H1 (cell line): ENCODE results near the gene DCAF4L1. TPM values are rescaled to one million over a fixed set of nuclear protein-coding genes. Genes with fewer than 3 reads are reported as not detected.

Experiments used
- BCL11A ChIP-seq, 2 experiments: IDR thresholded peaks; one replicate each; pipeline ENCODE4 v1.6.1; 2011; ENCODE audit warnings: low read depth in 2 of 2, low read length in 2 of 2, mild to moderate bottlenecking in 2 of 2
- CTCF ChIP-seq, 3 experiments: IDR thresholded peaks; 1 replicate in 2 of 3; 2 replicates in 1 of 3; pipeline versions ENCODE4 v1.5.1 to v1.6.1; 2011; ENCODE audit warnings: low read length in 3 of 3, mild to moderate bottlenecking in 3 of 3, inconsistent platforms in 2 of 3, low read depth in 1 of 3, moderate library complexity in 1 of 3; ENCODE audit not compliant: insufficient read depth in 1 of 3; ENCODE audit errors: control extremely low read depth in 1 of 3
- EP300 ChIP-seq, 2 experiments: IDR thresholded peaks; 1 replicate in 1 of 2; 2 replicates in 1 of 2; pipeline ENCODE4 v1.6.1; 2011 to 2012; ENCODE audit warnings: low read depth in 2 of 2, low read length in 2 of 2, mild to moderate bottlenecking in 2 of 2, borderline replicate concordance in 1 of 2, inconsistent platforms in 1 of 2, moderate library complexity in 1 of 2
- FOSL1 ChIP-seq: IDR thresholded peaks from 2 replicates; pipeline ENCODE4 v1.6.1; 2011; ENCODE audit warnings: mild to moderate bottlenecking, low read depth, low read length, moderate library complexity; ENCODE audit not compliant: insufficient read depth
- JUN ChIP-seq: IDR thresholded peaks from 2 replicates; pipeline ENCODE4 v1.6.1; 2011; ENCODE audit warnings: low read depth, mild to moderate bottlenecking, improper control_type of control experiment, low read length
- JUND ChIP-seq: IDR thresholded peaks from 2 replicates; pipeline ENCODE4 v1.6.1; 2011; ENCODE audit warnings: mild to moderate bottlenecking, improper control_type of control experiment, low read length
- KDM4A ChIP-seq: IDR thresholded peaks from one replicate; pipeline ENCODE4 v1.7.1; 2012; ENCODE audit warnings: low read depth, mild to moderate bottlenecking, moderate library complexity, low read length, inconsistent platforms; ENCODE audit not compliant: severe bottlenecking
- NANOG ChIP-seq: IDR thresholded peaks from 2 replicates; pipeline ENCODE4 v1.6.1; 2011; ENCODE audit warnings: low read length, low read depth, mild to moderate bottlenecking, inconsistent platforms; ENCODE audit not compliant: insufficient read depth, poor library complexity, severe bottlenecking
- POLR2A ChIP-seq, 2 experiments: IDR thresholded peaks; 1 replicate in 1 of 2; 2 replicates in 1 of 2; pipeline ENCODE4 v1.6.1; 2011; ENCODE audit warnings: low read depth in 2 of 2, low read length in 2 of 2, mild to moderate bottlenecking in 2 of 2; ENCODE audit errors: control extremely low read depth in 1 of 2
- POLR2AphosphoS5 ChIP-seq: IDR thresholded peaks from 2 replicates; pipeline ENCODE4 v1.6.1; 2011; ENCODE audit warnings: low read depth, low read length
- RAD21 ChIP-seq, 2 experiments: IDR thresholded peaks in 1 of 2; conservative IDR thresholded peaks in 1 of 2; 2 replicates each; pipeline ENCODE4 v1.6.1; 2011; ENCODE audit warnings: low read depth in 2 of 2, low read length in 2 of 2, improper control_type of control experiment in 1 of 2, inconsistent platforms in 1 of 2, mild to moderate bottlenecking in 1 of 2, moderate library complexity in 1 of 2
- SIN3A ChIP-seq, 2 experiments: IDR thresholded peaks in 1 of 2; conservative IDR thresholded peaks in 1 of 2; 2 replicates each; pipeline ENCODE4 v1.6.1; 2011 to 2012; ENCODE audit warnings: low read length in 2 of 2, improper control_type of control experiment in 1 of 2, low read depth in 1 of 2, mild to moderate bottlenecking in 1 of 2
- TAF1 ChIP-seq: IDR thresholded peaks from 2 replicates; pipeline ENCODE4 v1.6.1; 2011; ENCODE audit warnings: mild to moderate bottlenecking, low read depth, low read length
- TAF7 ChIP-seq: optimal IDR thresholded peaks from 2 replicates; pipeline ENCODE3; 2011; ENCODE audit warnings: low read depth, mild to moderate bottlenecking, inconsistent platforms, low read length, moderate library complexity, borderline replicate concordance
- TBP ChIP-seq: IDR thresholded peaks from 2 replicates; pipeline ENCODE4 v1.6.1; 2011; ENCODE audit warnings: low read depth, low read length, improper control_type of control experiment
- TEAD4 ChIP-seq: IDR thresholded peaks from 2 replicates; pipeline ENCODE4 v1.6.1; 2012; ENCODE audit warnings: low read depth, low read length, inconsistent platforms, mixed read lengths
- polyA plus RNA-seq, 7 experiments: library from polyadenylated mRNA; depleted of rRNA in 3 of 7; stranded (reverse) in 5 of 7; unstranded in 2 of 7; fragments of >200 nt in 5 of 7; fragments of 200-250 nt in 2 of 7; gene quantifications; 1 replicate in 5 of 7; 2 replicates in 1 of 7; 4 replicates in 1 of 7; pipeline versions ENCODE4 v1.2.1 to v1.2.3, GENCODE V29; 2011 to 2013; ENCODE audit warnings: missing spikeins in 2 of 7, mixed read lengths in 2 of 7
- total RNA-seq: library from RNA; stranded (reverse); fragmentation: NEBNext Ultra II Directional; extraction: Animal tissue kit (Norgen Biotek cat#: 25700); gene quantifications from 2 replicates; pipeline ENCODE4 v1.2.1, GENCODE V29; 2021
- TF ChIP-seq, protein P1 (sequence below): IDR thresholded peaks from 2 replicates; pipeline ENCODE4 v1.6.1; 2012; ENCODE audit warnings: inconsistent platforms
- TF ChIP-seq, protein P2 (sequence below): IDR thresholded peaks from 2 replicates; pipeline ENCODE4 v1.6.1; 2011; ENCODE audit warnings: low read length, improper control_type of control experiment

The DCAF4L1 gene
- total and polyA plus RNA-seq, 2 of the 8 experiments (the other 6 are each of a cell fraction or from before 2014, with no cell fraction given): 0.06 to 0.15 TPM

- TF ChIP-seq EP300 (IDR thresholded peaks at IDR 0.05; ENCODE audit: borderline replicate concordance in 1 of 2, low read depth in 2 of 2, low read length in 2 of 2) (no peak), JUN (no peak), SIN3A (conservative IDR thresholded peaks at IDR 0.05 in 1 of 2, IDR thresholded peaks at IDR 0.05 in 1 of 2; ENCODE audit: low read depth in 1 of 2, low read length in 2 of 2) (peak; percentile 71 to 73; a peak in 3 of 4 replicates), JUND (no peak), POLR2AphosphoS5 (peak; percentile 76), FOSL1 (no peak), TAF7 (peak; percentile 70), RAD21 (IDR thresholded peaks at IDR 0.05 in 1 of 2, conservative IDR thresholded peaks at IDR 0.05 in 1 of 2; ENCODE audit: low read depth in 2 of 2, low read length in 2 of 2) (no peak), TBP (peak; percentile 70), KDM4A (peak; percentile 95), POLR2A (IDR thresholded peaks at IDR 0.05; ENCODE audit: control extremely low read depth in 1 of 2, low read depth in 2 of 2, low read length in 2 of 2) (peak; percentile 53 to 85), CTCF (IDR thresholded peaks at IDR 0.05; ENCODE audit: control extremely low read depth in 1 of 3, insufficient read depth in 1 of 3, low read depth in 1 of 3, low read length in 3 of 3) (no peak), TEAD4 (no peak), BCL11A (IDR thresholded peaks at IDR 0.05; ENCODE audit: low read depth in 2 of 2, low read length in 2 of 2) (no peak), NANOG (no peak), TAF1 (peak; percentile 70)
- TF ChIP-seq, protein P1, sequence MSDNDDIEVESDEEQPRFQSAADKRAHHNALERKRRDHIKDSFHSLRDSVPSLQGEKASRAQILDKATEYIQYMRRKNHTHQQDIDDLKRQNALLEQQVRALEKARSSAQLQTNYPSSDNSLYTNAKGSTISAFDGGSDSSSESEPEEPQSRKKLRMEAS: peak; percentile 46; the same call in 1 of the 2 replicates
- TF ChIP-seq, protein P2, sequence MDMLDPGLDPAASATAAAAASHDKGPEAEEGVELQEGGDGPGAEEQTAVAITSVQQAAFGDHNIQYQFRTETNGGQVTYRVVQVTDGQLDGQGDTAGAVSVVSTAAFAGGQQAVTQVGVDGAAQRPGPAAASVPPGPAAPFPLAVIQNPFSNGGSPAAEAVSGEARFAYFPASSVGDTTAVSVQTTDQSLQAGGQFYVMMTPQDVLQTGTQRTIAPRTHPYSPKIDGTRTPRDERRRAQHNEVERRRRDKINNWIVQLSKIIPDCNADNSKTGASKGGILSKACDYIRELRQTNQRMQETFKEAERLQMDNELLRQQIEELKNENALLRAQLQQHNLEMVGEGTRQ: no peak
These were observed 46.5 kb upstream of the DCAF4L1 start, which contains the start of gene TMEM33 (continued) for GRCh38 chr4:41934901-41935651.
